GM13976 (cell line): ENCODE measurements around the gene PRKCA.

ENCODE experiments used
- DNase-seq: peaks from one replicate; pipeline ENCODE4 v3.0.0; 2012; ENCODE audit warnings: low spot score
- CTCF ChIP-seq: IDR thresholded peaks from 2 replicates; pipeline ENCODE4 v1.5.1; 2012; ENCODE audit warnings: borderline replicate concordance, mild to moderate bottlenecking; ENCODE audit not compliant: insufficient read depth; ENCODE audit errors: extremely low read depth, missing control alignments, control extremely low read depth
- in situ Hi-C: fragments of 300-500 bp; cut with MboI; formaldehyde crosslinking; loops from one replicate; pipeline ENCODE4 v1.12.0; 2022; ENCODE audit warnings: low sequenced_read_pairs, mixed read lengths, inconsistent platforms; ENCODE audit not compliant: unreplicated experiment

The PRKCA gene

GRCh38 chr17:66714046-66715023, 411.9 kb downstream of the PRKCA start:
- no peak for DNase-seq
- in situ Hi-C loops: loop anchor here (10.0 kb wide), 1 partner anchor 190 kb away; no protein-coding TSS in a partner anchor
- no peak for TF ChIP-seq CTCF

- no peak for DNase-seq
- in situ Hi-C loops: loop anchor here (10.0 kb wide), 1 partner anchor 190 kb away; no protein-coding TSS in a partner anchor
- TF ChIP-seq CTCF: no peak
Measured at GRCh38 chr17:66715076-66715675, 412.8 kb downstream of the PRKCA start.

GRCh38 chr17:66715745-66716156, 413.3 kb downstream of the PRKCA start:
- in situ Hi-C loops: loop anchor here (10.0 kb wide), 1 partner anchor 189 kb away; no protein-coding TSS in a partner anchor
- peak; percentile 72 for DNase-seq
- TF ChIP-seq CTCF: peak; percentile 63

GRCh38 chr17:66716236-66717026, 414.0 kb downstream of the PRKCA start:
- no peak for DNase-seq
- in situ Hi-C loops: loop anchor here (10.0 kb wide), 1 partner anchor 188 kb away; no protein-coding TSS in a partner anchor
- TF ChIP-seq CTCF: no peak

GRCh38 chr17:66717641-66718058, 415.2 kb downstream of the PRKCA start:
- DNase-seq: peak; percentile 52
- in situ Hi-C loops: loop anchor here (10.0 kb wide), 1 partner anchor 187 kb away; no protein-coding TSS in a partner anchor
- TF ChIP-seq CTCF: no peak

- no peak for TF ChIP-seq CTCF
- in situ Hi-C loops: no loop called here
- no peak for DNase-seq
Measured at GRCh38 chr17:66720027-66720426, 417.6 kb downstream of the PRKCA start.
